ENCODE data around the gene PTPRM.

DNA sequence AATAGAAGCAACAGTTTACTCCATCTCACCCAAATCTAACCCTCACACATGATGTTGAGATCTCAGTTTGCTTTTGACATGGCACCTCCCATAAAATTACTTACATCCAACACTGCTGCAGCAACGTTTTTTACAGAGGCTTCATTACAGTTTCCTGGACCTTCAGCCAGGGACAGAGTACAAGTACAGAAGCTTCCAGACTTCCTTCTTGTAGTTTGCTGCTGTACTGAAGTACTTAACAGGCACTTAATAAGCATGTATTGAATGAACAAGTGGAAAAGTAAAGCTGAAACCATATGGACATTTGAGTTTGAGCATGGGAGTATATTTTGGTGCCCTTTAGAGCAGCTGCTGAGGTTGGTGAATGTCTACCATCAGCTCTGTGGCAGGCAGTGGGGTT lies 514.2 kb downstream of the PTPRM start:
- TF ChIP-seq, protein P1, sequence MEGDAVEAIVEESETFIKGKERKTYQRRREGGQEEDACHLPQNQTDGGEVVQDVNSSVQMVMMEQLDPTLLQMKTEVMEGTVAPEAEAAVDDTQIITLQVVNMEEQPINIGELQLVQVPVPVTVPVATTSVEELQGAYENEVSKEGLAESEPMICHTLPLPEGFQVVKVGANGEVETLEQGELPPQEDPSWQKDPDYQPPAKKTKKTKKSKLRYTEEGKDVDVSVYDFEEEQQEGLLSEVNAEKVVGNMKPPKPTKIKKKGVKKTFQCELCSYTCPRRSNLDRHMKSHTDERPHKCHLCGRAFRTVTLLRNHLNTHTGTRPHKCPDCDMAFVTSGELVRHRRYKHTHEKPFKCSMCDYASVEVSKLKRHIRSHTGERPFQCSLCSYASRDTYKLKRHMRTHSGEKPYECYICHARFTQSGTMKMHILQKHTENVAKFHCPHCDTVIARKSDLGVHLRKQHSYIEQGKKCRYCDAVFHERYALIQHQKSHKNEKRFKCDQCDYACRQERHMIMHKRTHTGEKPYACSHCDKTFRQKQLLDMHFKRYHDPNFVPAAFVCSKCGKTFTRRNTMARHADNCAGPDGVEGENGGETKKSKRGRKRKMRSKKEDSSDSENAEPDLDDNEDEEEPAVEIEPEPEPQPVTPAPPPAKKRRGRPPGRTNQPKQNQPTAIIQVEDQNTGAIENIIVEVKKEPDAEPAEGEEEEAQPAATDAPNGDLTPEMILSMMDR (conservative IDR thresholded peaks at IDR 0.05; ENCODE audit: low read depth, low read length), result no peak
- TF ChIP-seq POLR2A (IDR thresholded peaks at IDR 0.05; ENCODE audit: low read depth, low read length) (no peak), MAFK (IDR thresholded peaks at IDR 0.05; ENCODE audit: low read depth, low read length) (no peak), RAD21 (IDR thresholded peaks at IDR 0.05; ENCODE audit: low read length) (no peak), MAZ (IDR thresholded peaks at IDR 0.05; ENCODE audit: borderline replicate concordance, low read depth, low read length) (no peak)
